ENCODE measurements around the gene THRAP3. TPM values are rescaled to one million over a fixed set of nuclear protein-coding genes. Genes with fewer than 3 reads are reported as not detected.

Gene THRAP3
- total and polyA plus RNA-seq, 7 donors = 45.8 to 159 (median 96.6) TPM

DNA sequence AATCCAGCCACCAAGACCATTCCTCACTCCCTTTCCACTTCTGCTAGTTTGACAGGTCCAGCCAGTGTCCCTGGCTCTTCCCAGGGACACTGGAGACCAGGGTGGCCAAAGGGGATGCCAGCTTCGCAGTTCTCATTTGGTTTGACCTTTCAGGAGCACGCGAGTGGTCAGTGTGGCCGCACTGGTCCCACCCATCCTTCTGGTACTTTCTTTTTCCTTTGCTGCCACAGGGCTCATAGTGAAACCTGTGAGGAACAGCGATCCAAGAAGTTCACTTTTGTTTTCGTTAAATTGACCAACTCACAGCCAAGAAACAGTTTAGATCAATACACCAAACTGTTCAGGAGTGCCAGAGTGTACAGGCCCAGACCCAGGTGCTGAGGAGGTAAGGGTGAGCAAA lies 113.6 kb downstream of the THRAP3 start:
- peaks cover 4 to 39% of the 10 kb centered on the region in 2 donors for H3K36me3 ChIP-seq (ENCODE audit: insufficient read depth in 1 of 2, low read depth in 1 of 2)
- no peak overlapping the region for H3K27ac ChIP-seq
- H3K27me3 ChIP-seq (ENCODE audit: insufficient read depth in 3 of 3, low read length in 2 of 3) = no peaks in the 10 kb centered on the region
- 72 to 87% (median 82%) methylated on average over 6 of the region's 6 CpGs for WGBS, 3 donors
- peaks cover 8% of the 10 kb centered on the region for H3K4me1 ChIP-seq
- intact Hi-C loops (cut with DNase I) = no loop called here
- no peaks in the 10 kb centered on the region for H3K9me3 ChIP-seq
- TF ChIP-seq, protein P1, sequence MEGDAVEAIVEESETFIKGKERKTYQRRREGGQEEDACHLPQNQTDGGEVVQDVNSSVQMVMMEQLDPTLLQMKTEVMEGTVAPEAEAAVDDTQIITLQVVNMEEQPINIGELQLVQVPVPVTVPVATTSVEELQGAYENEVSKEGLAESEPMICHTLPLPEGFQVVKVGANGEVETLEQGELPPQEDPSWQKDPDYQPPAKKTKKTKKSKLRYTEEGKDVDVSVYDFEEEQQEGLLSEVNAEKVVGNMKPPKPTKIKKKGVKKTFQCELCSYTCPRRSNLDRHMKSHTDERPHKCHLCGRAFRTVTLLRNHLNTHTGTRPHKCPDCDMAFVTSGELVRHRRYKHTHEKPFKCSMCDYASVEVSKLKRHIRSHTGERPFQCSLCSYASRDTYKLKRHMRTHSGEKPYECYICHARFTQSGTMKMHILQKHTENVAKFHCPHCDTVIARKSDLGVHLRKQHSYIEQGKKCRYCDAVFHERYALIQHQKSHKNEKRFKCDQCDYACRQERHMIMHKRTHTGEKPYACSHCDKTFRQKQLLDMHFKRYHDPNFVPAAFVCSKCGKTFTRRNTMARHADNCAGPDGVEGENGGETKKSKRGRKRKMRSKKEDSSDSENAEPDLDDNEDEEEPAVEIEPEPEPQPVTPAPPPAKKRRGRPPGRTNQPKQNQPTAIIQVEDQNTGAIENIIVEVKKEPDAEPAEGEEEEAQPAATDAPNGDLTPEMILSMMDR (IDR thresholded peaks at IDR 0.05) = no peak
- H3K4me3 ChIP-seq = no peak overlapping the region
- ATAC-seq (no peak), DNase-seq (no peak)

DNA sequence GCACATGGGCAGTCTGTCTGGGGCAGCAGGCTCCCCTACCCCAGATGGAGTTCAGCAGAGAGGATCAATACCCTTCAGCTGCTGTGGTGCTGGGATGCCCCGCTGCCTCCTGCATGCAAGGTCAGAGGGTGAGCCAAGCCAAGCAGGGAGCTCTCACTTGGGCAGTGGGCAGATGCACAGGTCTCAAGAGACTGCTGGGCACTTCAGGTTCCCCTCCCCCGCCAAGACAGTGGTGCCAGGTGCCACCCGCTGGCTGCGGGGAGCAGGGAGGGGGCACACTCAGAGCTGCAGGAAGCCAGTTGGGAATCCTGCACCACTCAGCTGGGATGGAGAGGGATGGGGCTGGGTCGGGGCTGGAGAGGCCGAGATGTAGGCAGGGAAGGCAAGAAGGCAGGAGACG lies 115.0 kb downstream of the THRAP3 start:
- 67 to 76% (median 73%) methylated on average over 7 of the region's 7 CpGs for WGBS, 3 donors
- intact Hi-C loops (cut with DNase I) = no loop called here
- DNase-seq (peak in 1 of 2 donors; percentile 52), ATAC-seq (no peak)
- Histone ChIP-seq H3K4me3 (no peak overlapping the region), H3K36me3 (ENCODE audit: insufficient read depth in 1 of 2, low read depth in 1 of 2) (peaks cover 4 to 49% of the 10 kb centered on the region in 2 donors), H3K27ac (no peak overlapping the region), H3K4me1 (peaks cover 22% of the 10 kb centered on the region), H3K9me3 (no peaks in the 10 kb centered on the region), H3K27me3 (ENCODE audit: insufficient read depth in 3 of 3, low read length in 2 of 3) (no peaks in the 10 kb centered on the region)
- TF ChIP-seq, protein P1 (IDR thresholded peaks at IDR 0.05) = no peak

DNA sequence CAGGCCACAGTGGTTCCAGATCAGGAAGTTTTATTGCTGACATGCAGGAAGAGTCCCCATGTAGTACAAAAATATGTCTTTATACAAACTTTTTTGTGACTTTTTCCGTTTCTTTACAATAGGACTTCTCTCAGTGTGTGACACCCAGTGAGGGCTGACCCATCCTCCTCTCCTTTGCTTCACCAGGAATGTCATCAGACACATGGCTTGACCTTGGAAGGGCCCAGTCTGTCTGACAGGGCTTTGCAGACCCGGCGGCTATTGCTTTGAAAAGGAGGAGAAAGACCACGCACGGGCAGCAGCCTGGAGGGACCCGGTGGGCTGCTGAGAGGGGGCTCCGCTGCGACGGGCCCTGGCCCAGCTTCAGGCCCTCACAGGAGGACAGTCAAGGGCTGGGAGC lies 115.4 kb downstream of the THRAP3 start:
- TF ChIP-seq, protein P1 (IDR thresholded peaks at IDR 0.05) = no peak
- Histone ChIP-seq H3K4me3 (no peak overlapping the region), H3K27ac (no peak overlapping the region), H3K36me3 (ENCODE audit: insufficient read depth in 1 of 2, low read depth in 1 of 2) (peaks cover 4 to 53% of the 10 kb centered on the region in 2 donors), H3K4me1 (peaks cover 26% of the 10 kb centered on the region), H3K27me3 (ENCODE audit: insufficient read depth in 3 of 3, low read length in 2 of 3) (no peaks in the 10 kb centered on the region), H3K9me3 (no peaks in the 10 kb centered on the region)
- WGBS, 3 donors = 76 to 84% (median 83%) methylated on average over 9 of the region's 9 CpGs
- ATAC-seq (no peak), DNase-seq (peak in 1 of 2 donors; percentile 32)
- intact Hi-C loops (cut with DNase I) = loop anchor here in 1 of 2 donors (5.0 kb wide), 1 partner anchor 83 kb away; no protein-coding TSS in a partner anchor

DNA sequence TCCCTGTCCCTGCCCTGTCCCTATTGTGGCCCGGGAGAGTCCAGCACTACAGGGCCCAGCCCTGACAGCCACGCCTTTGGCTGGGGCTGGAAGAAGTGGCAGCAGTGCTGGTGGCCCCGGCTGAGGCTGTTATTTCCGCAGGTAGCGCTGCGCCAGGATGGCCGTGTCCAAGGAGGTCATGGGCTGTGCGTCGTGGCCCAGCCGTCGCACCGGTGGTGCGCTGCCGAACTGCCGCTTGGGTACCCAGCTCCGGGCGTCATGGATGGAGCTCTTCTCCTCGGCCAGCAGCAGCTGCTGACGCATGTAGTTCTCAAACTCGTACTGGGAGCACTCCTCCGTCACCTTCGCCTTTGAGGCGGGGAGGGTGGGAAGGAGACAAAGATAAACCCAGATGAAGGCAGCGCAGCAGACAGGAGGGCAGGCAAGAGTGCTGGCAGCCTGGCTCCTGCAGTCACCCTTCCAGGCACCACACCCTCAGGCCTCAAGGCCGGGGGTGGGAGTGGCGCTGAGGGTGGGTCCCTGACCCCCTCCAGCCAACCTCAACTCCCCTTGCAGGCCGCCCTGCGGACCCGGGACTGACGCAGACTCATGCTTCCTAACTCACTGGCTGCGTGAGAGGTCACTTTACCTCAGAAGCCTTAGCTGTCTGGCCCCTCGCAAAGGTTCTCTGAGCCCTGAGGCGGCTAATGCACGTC lies 117.5 kb downstream of the THRAP3 start:
- TF ChIP-seq, protein P1 (IDR thresholded peaks at IDR 0.05) = no peak
- no peak overlapping the region for H3K27ac ChIP-seq

More for the DNA sequence above, 117.5 kb downstream of the THRAP3 start:
- H3K27me3 ChIP-seq (ENCODE audit: insufficient read depth in 3 of 3, low read length in 2 of 3) = no peaks in the 10 kb centered on the region
- H3K4me1 ChIP-seq = peaks cover 38% of the 10 kb centered on the region
- 86 to 93% (median 91%) methylated on average over 33 to 34 of the region's 34 CpGs for WGBS, 3 donors
- peak in 1 of 2 donors; percentile 47 for DNase-seq
- no peak overlapping the region for H3K4me3 ChIP-seq
- H3K36me3 ChIP-seq (ENCODE audit: insufficient read depth in 1 of 2, low read depth in 1 of 2) = peaks cover 6 to 73% of the 10 kb centered on the region in 2 donors
- intact Hi-C loops (cut with DNase I) = loop anchor here (2.0 to 5.0 kb wide), 2 partner anchors 79 to 81 kb away; no protein-coding TSS in a partner anchor
- H3K9me3 ChIP-seq = no peaks in the 10 kb centered on the region
- ATAC-seq = no peak
